Measurements from ENCODE around the gene NCAPD2.
"Not testable (repeated sequence)": the region's sequence is repeated elsewhere in the genome, so short reads cannot be mapped to it uniquely, and the experiment has no call there.

The NCAPD2 gene

DNA sequence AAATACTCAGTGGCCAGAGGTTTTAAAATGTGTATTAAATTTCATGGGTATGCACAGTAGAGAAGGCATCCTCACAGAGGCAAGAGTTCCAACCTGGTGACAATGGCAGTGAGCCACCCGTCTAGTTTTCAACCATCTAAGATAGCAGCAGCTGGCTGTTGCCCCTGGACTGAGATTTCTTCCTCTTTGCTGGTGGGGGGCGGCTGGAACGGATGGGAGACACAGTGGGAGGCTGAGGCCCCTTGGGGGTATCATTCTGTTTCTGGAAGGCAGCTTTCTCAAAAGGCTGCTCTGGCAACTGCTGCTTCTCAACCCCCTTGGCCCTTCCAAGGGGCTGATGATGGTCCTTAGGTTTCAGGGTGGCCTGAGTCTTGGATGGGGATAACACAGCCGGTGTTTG, 63.0 kb downstream of the NCAPD2 start:
- Mint-ChIP-seq H3K27ac (peak overlapping the region; percentile 78), H3K9me3 (no peaks in the 10 kb centered on the region), H3K27me3 (no peaks in the 10 kb centered on the region), H3K36me3 (peaks cover 43% of the 10 kb centered on the region), H3K4me3 (peak overlapping the region; percentile 89), H3K4me1 (peaks cover 53% of the 10 kb centered on the region)
- DNase-seq: no peak
- CTCF ChIA-PET: interaction anchor here (0.8 to 15.0 kb wide), 9 partner anchors 10 to 218 kb away, joined by 3 to 128 read pairs (median 5); partner anchors contain the start of genes GAPDH, NOP2 and VAMP1

- peak; percentile 76 for DNase-seq
- H3K27ac Mint-ChIP-seq: peak overlapping the region; percentile 81
- H3K4me3 Mint-ChIP-seq, H3K9me3 Mint-ChIP-seq, H3K27me3 Mint-ChIP-seq: not testable (repeated sequence)
- H3K36me3 Mint-ChIP-seq: peaks cover 47% of the 10 kb centered on the region
- CTCF ChIA-PET: interaction anchor here (0.6 to 15.0 kb wide), 10 partner anchors 9 to 219 kb away, joined by 3 to 128 read pairs (median 6); partner anchors contain the start of genes GAPDH and NOP2
- peaks cover 44% of the 10 kb centered on the region for H3K4me1 Mint-ChIP-seq
These were observed 64.3 kb downstream of the NCAPD2 start for GRCh38 chr12:6558014-6558760.

GRCh38 chr12:6559500-6559899, 65.6 kb downstream of the NCAPD2 start:
- Mint-ChIP-seq H3K9me3 (no peaks in the 10 kb centered on the region), H3K27ac (peak overlapping the region; percentile 45), H3K36me3 (peaks cover 57% of the 10 kb centered on the region), H3K4me3 (no peak overlapping the region), H3K27me3 (no peaks in the 10 kb centered on the region), H3K4me1 (peaks cover 36% of the 10 kb centered on the region)
- no peak for DNase-seq
- CTCF ChIA-PET: interaction anchor here (1.8 to 15.0 kb wide), 3 partner anchors 9 to 21 kb away, joined by 4 to 128 read pairs (median 7); partner anchors contain the start of gene GAPDH

DNA sequence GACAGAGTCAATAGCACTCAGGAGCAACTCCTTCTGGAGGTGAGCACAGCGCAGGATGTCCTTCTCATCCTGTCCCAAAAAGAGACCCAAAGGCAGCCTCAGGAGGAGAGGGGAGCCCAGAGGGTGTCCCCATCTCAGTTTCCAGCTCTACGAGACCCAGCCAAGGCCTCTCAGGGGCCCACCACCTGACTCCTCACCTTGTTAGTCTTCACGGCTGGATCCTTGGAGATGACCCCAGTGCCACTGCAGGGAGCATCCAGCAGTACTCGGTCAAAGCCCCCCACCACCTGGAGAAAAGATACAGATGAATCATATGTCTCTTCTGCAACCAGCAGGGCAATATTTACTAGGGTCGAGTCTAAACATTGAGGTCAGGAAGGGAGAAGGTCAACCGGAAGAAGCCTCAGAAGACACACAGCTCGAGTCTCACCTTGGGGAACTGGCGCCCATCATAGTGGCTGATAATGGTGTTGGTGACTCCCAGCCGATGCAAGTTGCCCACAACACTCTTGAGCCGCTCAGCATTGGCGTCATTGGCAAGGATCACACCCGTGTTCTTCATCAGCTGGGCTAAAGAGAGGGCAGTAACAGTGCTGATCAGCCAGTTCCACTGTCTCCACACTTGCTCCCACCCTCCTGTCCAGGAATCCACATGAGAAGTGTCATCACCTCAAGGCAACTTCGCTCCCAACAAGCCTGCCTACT, 66.8 kb downstream of the NCAPD2 start:
- peaks cover 63% of the 10 kb centered on the region for H3K36me3 Mint-ChIP-seq
- H3K27ac Mint-ChIP-seq: no peak overlapping the region
- H3K4me3 Mint-ChIP-seq: no peak overlapping the region
- peaks cover 31% of the 10 kb centered on the region for H3K4me1 Mint-ChIP-seq
- CTCF ChIA-PET: interaction anchor here (1.8 to 15.0 kb wide), 3 partner anchors 8 to 22 kb away, joined by 4 to 128 read pairs (median 7); partner anchors contain the start of gene GAPDH
- no peaks in the 10 kb centered on the region for H3K27me3 Mint-ChIP-seq
- no peak for DNase-seq
- no peaks in the 10 kb centered on the region for H3K9me3 Mint-ChIP-seq

DNA sequence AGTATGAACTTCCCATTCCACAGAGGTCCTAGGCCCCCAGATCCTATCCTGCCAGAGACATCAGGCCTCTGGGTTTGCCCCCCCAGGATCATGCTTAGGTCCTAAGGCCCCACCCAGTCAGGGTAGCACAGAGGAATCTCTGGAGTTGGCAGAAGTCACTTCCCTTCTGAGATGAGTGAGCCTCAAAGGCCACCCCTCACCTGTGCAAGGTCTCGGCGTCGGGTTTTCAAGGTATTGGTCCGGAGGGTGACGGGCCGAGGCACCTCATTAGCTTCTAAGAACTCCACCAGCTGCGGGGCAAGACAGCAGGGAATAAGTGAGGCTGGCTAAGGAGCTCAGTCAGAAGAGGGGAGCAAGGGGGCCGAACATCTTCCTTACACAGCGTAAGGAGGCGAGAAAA, 69.0 kb downstream of the NCAPD2 start:
- peaks cover 72% of the 10 kb centered on the region for H3K36me3 Mint-ChIP-seq
- no peaks in the 10 kb centered on the region for H3K27me3 Mint-ChIP-seq
- peak overlapping the region; percentile 58 for H3K27ac Mint-ChIP-seq
- H3K9me3 Mint-ChIP-seq: no peaks in the 10 kb centered on the region
- no peak for DNase-seq
- H3K4me3 Mint-ChIP-seq: no peak overlapping the region
- H3K4me1 Mint-ChIP-seq: peaks cover 41% of the 10 kb centered on the region
- CTCF ChIA-PET: interaction anchor here (0.8 to 7.3 kb wide), 11 partner anchors 10 to 204 kb away, joined by 3 to 50 read pairs (median 4); partner anchors contain the start of gene PTMS

DNA sequence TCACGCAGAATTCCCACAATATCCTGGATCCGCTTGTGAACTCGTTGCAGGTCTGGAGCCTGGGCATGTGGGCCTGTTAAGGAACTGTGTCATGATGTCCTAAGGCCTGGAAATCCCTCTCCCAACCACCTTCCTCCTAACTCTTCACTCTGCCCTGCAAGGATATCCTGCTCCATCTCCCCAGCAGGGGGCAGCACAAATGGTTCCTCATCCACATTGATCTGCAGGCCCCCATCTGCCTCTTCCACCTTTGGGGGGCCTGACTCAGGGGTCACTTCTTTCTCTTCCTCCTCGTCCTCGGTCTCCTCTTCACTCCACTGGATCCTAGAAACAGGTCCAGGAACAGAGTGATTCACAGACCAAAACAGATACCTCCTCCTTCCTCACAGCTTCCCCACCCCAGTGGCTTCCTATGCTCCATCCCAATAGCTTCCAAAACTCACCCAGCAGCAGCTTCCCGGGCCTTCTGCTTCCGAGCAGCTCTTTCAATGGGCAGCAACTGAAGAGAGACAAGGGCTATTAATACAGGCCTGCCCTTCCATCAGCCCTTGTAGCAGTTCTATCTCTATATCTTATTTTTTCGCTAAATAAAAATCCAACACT, 69.6 kb downstream of the NCAPD2 start:
- peak; percentile 81 for DNase-seq
- peaks cover 74% of the 10 kb centered on the region for H3K36me3 Mint-ChIP-seq
- no peaks in the 10 kb centered on the region for H3K9me3 Mint-ChIP-seq
- CTCF ChIA-PET: interaction anchor here (0.8 to 7.3 kb wide), 13 partner anchors 10 to 203 kb away, joined by 3 to 50 read pairs (median 3); partner anchors contain the start of gene PTMS
- peak overlapping the region; percentile 73 for H3K27ac Mint-ChIP-seq
- H3K27me3 Mint-ChIP-seq: no peaks in the 10 kb centered on the region
- H3K4me1 Mint-ChIP-seq: peaks cover 39% of the 10 kb centered on the region
- no peak overlapping the region for H3K4me3 Mint-ChIP-seq

- H3K36me3 Mint-ChIP-seq: peaks cover 68% of the 10 kb centered on the region
- no peaks in the 10 kb centered on the region for H3K9me3 Mint-ChIP-seq
- peak overlapping the region; percentile 97 for H3K27ac Mint-ChIP-seq
- H3K27me3 Mint-ChIP-seq: no peaks in the 10 kb centered on the region
- peaks cover 50% of the 10 kb centered on the region for H3K4me1 Mint-ChIP-seq
- CTCF ChIA-PET: interaction anchor here (0.6 to 7.3 kb wide), 3 partner anchors 10 to 78 kb away, joined by 3 to 50 read pairs (median 19); partner anchors contain the start of gene IFFO1
- peak overlapping the region; percentile 99 for H3K4me3 Mint-ChIP-seq
- no peak for DNase-seq
These were observed 73.3 kb downstream of the NCAPD2 start for GRCh38 chr12:6567112-6567670.

DNA sequence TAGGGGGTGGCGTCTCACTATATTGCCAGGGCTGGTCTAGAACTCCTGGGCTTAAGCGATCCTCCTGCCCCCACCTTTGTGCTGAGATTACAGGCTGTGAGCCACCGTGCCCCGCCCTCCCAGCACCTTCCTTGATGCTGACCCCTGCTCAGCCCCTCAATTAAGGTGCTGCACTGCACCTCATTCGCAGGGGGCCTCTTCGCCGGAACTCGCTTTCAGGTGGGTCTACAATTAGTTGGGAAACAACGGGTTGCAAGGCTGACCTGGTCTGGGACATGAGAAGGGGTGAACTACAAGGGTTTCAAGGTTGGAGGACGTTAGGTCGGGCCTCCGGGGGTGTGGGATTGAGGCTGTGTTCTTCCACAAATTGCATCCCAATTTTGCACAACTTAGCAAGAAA, 75.4 kb downstream of the NCAPD2 start:
- Mint-ChIP-seq H3K36me3 (peaks cover 65% of the 10 kb centered on the region), H3K27me3 (no peaks in the 10 kb centered on the region), H3K4me1 (peaks cover 41% of the 10 kb centered on the region), H3K4me3 (peak overlapping the region; percentile 99), H3K27ac (peak overlapping the region; percentile 75), H3K9me3 (no peaks in the 10 kb centered on the region)
- CTCF ChIA-PET: interaction anchor here (0.6 to 1.3 kb wide), 2 partner anchors 10 to 144 kb away, joined by 3 to 4 read pairs; no protein-coding TSS in a partner anchor
- DNase-seq: no peak

DNA sequence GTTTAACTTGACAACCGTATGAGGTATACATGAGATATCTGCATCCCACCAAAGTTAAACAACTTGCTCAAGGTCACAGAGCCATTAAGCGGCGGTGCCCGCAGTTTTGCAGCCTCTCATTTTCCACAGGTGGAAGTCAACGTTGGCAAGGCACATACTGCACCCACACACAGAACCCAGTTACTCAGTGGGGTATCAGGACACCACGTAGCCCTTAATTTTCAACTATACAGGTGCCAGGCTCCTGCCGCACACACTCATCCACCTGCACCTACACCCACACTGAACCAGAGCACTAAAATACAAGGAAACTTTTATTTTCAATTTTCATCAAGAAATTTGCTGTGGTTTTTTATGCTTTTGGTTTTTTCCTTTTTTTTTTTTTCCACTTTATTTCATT, 75.9 kb downstream of the NCAPD2 start:
- no peak for DNase-seq
- Mint-ChIP-seq H3K36me3 (peaks cover 65% of the 10 kb centered on the region), H3K9me3 (no peaks in the 10 kb centered on the region), H3K4me3 (peak overlapping the region; percentile 99), H3K4me1 (peaks cover 41% of the 10 kb centered on the region), H3K27me3 (no peaks in the 10 kb centered on the region), H3K27ac (peak overlapping the region; percentile 68)
- CTCF ChIA-PET: interaction anchor here (0.6 to 2.2 kb wide), 11 partner anchors 10 to 144 kb away, joined by 3 to 7 read pairs (median 4); no protein-coding TSS in a partner anchor

GRCh38 chr12:6570264-6570887, 76.5 kb downstream of the NCAPD2 start:
- Mint-ChIP-seq H3K4me3 (peak overlapping the region; percentile 8), H3K27ac (peak overlapping the region; percentile 68), H3K36me3 (peaks cover 66% of the 10 kb centered on the region), H3K4me1 (peaks cover 41% of the 10 kb centered on the region), H3K27me3 (no peaks in the 10 kb centered on the region), H3K9me3 (no peaks in the 10 kb centered on the region)
- peak; percentile 68 for DNase-seq
- CTCF ChIA-PET: interaction anchor here (0.6 to 2.2 kb wide), 22 partner anchors 11 to 268 kb away, joined by 3 to 7 read pairs (median 3); no protein-coding TSS in a partner anchor

GRCh38 chr12:6573001-6573400, 79.1 kb downstream of the NCAPD2 start:
- Mint-ChIP-seq H3K27me3 (no peaks in the 10 kb centered on the region), H3K9me3 (no peaks in the 10 kb centered on the region), H3K36me3 (peaks cover 68% of the 10 kb centered on the region), H3K4me3 (no peak overlapping the region), H3K27ac (no peak overlapping the region), H3K4me1 (peaks cover 20% of the 10 kb centered on the region)
- DNase-seq: no peak
- CTCF ChIA-PET: interaction anchor here (1.4 kb wide), 1 partner anchor 10 kb away, joined by 4 read pairs; no protein-coding TSS in a partner anchor

DNA sequence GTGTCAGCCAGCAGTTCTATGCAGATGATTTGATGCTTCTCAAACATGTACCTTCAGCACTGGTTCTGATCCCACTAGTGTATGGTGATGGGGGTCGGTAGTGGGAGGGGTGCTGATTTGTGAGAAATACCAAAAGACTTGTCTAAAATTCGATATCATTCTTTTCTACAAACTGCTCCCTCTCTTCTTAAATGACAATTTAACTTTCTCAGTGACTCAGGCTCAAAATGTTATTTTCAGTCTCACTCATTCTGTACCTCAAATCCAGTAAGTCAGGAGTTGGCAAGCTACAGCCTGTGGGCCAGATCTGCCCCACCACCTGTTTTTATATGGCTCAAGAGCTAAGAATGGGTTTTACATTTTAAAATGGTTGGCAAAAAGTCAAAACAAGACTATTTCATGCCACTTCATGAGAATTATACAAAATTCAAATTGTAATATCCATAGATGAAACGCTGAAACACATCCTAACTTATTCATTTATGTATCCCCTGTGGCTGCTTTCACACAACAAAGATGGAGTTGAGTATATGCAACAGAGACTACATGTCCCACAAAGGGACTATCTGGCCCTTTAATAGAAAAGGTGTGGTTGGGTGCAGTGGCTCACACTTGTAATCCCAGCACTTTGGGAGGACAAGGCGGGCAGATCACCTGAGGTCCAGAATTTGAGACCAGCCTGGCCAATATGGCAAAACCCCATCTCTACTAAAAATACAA, 80.8 kb downstream of the NCAPD2 start:
- H3K27ac Mint-ChIP-seq: peak overlapping the region; percentile 11
- CTCF ChIA-PET: interaction anchor here (1.0 to 1.1 kb wide), 2 partner anchors 11 to 28 kb away, joined by 3 to 4 read pairs; no protein-coding TSS in a partner anchor

More for the DNA sequence above, 80.8 kb downstream of the NCAPD2 start:
- Mint-ChIP-seq H3K36me3 (peaks cover 68% of the 10 kb centered on the region), H3K9me3 (no peaks in the 10 kb centered on the region), H3K4me3 (no peak overlapping the region), H3K4me1 (peaks cover 8% of the 10 kb centered on the region), H3K27me3 (no peaks in the 10 kb centered on the region)
- DNase-seq: no peak

All from activated naive CD4-positive, alpha-beta T cell treated with anti-CD3 and anti-CD28 coated beads, Interleukin-2, amount 10 ng/mL, durations not matched to agents 7 days and 5 days (primary cell).